G401.6 (cell line): Measurements from ENCODE around the gene HYAL4.
A peak's percentile ranks its signal among the peaks of the same experiment; 100 is the strongest.
"Not testable (repeated sequence)": the region's sequence is repeated elsewhere in the genome, so short reads cannot be mapped to it uniquely, and the experiment has no call there.

Source experiments
- FAIRE-seq: peaks from 2 replicates; lab custom pipeline; 2012; peaks lifted over from hg19 to GRCh38; lab: Jason Lieb, UNC

HYAL4 gene, protein sequence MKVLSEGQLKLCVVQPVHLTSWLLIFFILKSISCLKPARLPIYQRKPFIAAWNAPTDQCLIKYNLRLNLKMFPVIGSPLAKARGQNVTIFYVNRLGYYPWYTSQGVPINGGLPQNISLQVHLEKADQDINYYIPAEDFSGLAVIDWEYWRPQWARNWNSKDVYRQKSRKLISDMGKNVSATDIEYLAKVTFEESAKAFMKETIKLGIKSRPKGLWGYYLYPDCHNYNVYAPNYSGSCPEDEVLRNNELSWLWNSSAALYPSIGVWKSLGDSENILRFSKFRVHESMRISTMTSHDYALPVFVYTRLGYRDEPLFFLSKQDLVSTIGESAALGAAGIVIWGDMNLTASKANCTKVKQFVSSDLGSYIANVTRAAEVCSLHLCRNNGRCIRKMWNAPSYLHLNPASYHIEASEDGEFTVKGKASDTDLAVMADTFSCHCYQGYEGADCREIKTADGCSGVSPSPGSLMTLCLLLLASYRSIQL

DNA sequence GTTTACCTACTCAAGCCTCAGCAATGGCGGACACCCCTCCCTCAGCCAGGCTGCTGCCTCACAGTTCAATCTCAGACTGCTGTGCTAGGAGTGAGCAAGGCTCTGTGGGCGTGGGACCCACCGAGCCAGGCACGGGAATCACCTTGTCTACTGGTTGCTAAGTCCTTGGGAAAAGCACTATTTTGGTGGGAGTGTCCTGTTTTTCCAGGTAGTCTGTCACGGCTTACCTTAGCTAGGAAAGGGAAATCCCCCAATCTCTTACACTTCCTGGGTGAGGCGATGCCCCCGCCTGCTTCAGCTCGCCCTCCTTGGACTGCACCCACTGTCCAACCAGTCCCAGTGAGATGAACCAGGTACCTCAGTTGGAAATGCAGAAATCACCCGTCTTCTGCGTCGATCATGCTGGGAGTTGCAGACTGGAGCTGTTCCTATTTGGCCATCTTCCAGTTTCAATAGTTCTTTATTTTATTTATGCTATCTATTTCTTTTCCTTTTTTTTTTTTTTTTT, at the start of gene HYAL4:
TSS of gene HYAL4 (plus strand) at position 458 of the 508 bp plus-strand sequence. CDS start 23,105 bp downstream, outside the sequence.
- no peak for FAIRE-seq

DNA sequence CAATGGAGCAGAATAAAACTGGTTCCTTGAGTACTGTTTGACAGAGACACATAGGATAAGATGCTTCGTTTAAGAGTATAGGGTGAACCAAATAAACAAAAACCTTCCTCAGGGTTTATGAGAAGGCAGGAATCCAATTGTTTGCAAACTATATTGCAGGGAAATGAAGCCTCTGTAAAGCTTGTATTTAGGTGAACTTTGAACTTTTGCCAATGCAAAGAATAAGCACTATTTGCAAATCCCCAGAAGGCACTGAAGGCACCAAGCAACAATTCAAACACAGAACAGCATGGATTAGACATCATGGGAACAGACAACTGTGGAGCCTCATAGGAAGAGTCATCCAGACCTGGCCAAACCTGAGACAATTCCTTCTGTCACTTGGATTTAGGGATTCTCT, 49.1 kb upstream of the HYAL4 start:
- no peak for FAIRE-seq

DNA sequence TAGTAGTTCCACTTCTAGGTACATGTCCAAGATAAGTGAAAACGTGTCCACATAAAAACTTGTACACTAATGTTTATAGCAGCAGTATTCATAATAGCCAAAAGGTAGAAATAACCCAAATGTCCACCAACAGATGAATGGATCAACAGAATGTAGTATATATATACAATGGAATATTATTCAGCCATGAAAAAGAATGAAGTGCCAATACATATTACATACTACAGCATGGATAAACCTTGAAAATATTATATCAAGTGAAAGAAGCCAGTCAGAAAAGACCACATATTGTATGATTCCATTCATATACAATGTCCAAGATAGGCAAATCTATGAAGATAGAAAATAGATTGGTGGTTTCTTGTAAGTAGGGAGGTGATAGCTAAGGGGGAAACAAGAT, 48.4 kb upstream of the HYAL4 start:
- FAIRE-seq, result no peak

DNA sequence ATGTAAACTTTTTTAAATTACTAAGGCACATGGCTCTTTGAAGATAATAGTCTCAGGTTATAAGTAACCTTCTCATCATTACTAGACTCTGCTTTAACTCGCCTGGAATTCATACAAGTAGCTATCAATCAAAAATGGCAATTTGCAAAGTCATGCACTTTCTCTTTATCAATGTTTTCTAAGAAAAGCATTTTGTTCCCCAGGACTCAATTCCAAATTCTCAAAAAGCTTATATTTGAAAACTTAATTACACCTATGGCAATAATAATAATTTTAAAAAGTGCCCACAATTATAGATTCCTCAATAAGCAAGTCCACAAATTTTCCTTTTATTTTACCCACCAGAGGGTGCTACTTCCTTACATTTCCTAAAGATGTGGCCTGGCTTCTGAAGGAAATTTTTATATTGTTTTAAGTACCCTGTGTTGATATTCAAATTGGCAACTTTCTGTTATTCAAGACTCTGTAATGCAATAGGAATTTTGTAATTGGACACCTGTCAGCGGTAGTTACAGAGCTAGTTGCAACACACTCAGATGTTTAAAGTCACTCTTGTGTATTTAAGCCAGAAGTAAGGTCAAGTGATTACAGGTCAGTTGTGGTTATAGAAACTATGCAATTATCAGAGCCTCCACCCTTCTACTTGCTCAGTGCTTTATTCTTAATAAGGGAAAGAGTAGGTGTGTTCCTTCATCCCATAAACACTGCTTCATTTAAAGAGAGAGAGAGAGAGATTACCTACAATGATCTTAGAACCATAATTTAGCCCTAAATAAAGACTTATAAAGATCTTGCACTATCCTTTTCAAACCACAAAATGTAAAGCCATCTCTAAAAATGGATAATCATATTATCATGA, 47.1 kb upstream of the HYAL4 start:
- FAIRE-seq, result peak; percentile 89

DNA sequence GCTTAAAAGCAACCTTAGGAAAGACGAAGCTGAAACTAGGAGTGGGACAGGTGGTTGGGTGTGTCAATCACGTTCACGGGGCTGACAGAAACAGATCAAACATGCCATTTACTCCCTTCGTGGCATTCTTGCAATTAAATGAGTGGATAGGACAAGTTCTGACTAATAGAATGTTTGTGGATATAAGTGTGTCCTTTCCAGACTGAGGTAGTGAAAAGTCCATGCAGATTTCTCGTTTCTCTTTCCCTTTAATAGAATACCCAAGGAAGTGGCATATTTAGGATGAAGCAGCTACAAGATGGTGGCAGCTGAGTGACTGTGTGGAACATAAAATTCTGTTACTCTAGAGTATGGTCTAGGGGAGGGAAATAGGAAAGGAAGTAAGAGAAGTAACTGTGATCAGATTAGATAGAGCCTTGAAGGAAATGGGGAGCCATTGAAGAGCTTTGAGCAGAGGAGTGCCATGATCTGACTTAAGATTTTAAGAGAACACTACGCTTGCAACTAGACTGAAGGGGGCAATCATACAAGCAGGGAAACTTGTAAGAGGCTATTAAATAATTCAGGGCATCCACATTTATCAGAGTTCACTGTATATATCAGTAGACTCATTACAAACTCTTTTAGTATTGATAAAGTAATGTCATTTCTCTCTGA, 46.3 kb upstream of the HYAL4 start:
- no peak for FAIRE-seq

DNA sequence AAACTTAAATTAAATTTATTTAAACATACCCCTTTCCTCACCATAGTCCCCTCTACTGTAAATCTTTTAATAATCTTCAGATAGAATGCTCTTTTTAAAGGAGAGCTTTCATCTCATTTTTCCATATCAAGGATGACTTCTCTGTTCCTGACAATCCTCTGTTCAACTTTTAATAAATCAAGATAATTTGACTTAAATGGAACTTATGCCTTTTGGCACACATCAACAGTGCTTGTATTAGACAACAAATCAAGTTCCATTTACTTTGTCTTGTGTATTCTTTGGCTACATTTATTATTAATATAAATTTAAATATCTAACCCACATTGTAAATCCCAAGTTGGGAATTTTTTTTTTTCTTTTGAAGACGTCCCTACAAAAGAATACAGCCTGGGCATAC, 42.7 kb upstream of the HYAL4 start:
- no peak for FAIRE-seq

DNA sequence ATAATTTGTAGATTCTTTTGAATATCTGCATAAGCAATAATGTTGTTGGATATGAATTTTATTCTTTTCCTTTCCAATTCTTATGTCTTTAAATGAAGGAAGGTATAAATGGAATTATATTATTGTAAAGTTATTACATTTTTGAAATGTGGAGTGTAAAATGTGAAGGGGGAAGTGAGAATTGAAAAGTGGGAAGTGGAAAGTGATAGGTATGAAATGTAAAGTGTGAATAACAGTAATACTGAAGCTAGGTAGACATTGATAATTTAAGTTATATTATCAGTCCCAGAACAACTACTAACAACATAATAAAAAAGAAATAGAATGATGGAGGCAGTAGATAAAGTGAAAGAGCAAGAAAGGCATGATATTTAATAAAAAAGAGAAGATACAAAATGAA, 39.7 kb upstream of the HYAL4 start:
- FAIRE-seq, result no peak

DNA sequence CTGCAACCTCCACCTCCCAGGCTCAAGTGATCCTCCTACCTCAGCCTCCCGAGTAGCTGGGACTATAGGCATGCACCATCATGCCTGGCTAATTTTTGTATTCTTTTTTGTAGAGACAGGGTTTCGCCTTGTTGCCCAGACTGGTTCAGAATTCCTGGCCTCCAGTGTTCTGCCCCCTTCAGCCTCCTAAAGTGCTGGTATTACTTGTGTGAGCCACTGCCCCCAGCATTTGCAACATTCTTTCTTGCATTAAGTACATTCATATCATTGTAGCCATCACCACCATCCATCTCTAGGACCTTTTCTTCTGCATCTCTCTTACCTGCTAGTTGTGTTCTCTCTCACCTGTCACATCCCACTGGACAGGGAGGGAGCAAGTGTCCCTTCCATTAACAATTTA, 35.5 kb upstream of the HYAL4 start:
- FAIRE-seq, result no peak

DNA sequence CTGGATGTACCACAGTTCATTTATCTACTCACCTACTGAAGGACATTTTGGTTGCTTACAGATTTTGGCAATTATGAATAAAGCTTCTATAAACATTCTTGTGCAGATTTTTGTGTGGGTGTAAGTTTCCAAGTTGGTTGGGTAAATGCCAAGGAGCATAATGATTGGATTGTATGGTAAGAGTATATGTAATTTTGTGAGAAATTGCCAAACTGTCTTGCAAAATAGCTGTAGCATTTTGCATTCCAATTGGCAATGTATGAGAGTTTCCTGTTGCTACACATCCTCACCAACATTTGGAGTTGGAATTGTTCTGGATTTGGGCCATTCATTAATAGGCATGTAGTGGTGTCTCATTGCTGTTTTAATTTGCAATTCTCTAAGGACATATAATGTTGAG, 33.9 kb upstream of the HYAL4 start:
- FAIRE-seq, result no peak

DNA sequence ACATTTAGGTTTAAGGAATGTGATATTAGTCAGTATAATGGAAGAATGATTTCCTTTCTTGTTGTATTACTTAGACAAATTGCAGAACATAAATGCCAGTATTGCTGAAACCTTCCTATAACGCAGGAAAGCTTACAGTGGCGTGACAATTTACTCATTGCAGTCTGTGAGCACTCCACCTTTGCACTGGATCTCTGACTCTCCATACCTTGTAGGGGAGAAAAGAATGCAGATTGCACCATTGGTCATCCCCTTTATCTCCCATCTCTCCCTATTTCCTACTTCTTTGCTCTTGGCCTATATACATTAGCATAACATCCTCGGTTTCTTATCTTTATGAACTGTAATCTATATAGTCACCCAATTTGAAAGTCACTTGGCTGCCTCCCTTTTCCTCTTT, 28.1 kb upstream of the HYAL4 start:
- no peak for FAIRE-seq

DNA sequence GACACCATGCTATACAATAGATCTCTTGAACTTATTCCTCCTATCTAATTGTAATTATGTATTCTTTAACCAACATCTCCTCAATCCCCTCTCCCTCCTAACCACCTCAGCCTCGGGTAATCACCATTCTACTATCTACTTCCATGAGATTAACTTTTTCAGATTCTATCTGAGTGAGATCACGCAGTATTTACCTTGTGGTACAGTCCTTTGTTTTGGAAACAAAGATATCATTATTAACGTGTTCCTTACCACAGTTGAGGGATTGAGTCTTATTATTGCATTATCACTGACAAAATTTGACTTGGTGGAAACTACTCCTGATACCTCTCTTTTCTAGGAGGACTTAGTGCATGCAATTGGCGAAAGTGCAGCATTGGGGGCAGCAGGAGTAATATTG, 26.0 kb upstream of the HYAL4 start:
- no peak for FAIRE-seq

DNA sequence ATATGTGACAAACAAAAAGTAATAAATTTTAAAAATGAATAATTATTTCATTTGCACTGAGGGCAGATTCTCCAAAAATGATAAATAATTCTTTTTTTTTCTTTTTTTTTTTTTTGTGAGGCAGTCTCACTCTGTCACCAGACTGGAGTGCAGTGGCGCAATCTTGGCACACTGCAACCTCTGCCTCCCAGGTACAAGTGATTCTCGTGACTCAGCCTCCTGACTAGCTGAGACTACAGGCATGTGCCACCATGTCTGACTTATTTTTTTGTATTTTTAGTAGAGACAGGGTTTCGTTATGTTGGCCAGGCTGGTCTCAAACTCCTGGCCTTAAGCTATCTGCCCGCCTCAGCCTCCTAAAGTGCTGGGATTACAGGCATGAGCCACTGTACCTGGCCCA, 25.2 kb upstream of the HYAL4 start:
- FAIRE-seq, result not testable (repeated sequence)

DNA sequence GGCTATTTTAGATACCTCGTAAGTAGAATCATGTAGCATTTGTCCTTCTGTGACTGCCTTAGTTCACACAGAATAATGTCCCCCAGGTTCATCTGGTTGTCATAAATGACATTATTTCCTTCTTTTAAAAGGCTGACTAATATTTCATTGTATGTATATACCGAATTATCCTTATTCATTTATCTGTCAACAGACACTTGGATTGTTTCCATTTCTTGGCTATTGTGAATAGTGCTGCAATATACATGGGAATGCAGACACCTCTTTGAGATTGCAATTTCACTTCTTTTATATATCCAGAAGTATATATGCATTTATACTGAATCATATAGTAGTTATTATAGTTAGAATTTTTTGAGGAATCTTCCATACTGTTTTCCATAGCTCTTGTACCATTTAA, 24.1 kb upstream of the HYAL4 start:
- no peak for FAIRE-seq

DNA sequence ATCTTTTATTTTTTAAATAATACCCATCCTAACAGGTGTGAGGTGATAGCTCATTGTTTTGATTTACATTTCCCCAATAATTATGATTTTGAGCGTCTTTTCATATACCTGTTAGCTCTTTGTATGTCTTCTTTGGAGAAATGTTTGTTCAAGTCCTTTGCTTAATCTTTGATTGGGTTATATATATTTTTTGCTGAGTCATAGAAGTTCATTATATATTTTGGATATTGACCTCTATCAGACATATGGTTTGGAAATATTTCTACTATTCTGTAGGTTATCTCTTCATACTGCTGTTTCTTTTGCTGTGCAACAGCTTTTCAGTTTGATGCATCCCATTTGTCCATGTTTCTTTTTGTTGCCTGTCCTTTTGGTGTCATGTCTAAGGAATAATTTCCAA, 23.6 kb upstream of the HYAL4 start:
- no peak for FAIRE-seq

DNA sequence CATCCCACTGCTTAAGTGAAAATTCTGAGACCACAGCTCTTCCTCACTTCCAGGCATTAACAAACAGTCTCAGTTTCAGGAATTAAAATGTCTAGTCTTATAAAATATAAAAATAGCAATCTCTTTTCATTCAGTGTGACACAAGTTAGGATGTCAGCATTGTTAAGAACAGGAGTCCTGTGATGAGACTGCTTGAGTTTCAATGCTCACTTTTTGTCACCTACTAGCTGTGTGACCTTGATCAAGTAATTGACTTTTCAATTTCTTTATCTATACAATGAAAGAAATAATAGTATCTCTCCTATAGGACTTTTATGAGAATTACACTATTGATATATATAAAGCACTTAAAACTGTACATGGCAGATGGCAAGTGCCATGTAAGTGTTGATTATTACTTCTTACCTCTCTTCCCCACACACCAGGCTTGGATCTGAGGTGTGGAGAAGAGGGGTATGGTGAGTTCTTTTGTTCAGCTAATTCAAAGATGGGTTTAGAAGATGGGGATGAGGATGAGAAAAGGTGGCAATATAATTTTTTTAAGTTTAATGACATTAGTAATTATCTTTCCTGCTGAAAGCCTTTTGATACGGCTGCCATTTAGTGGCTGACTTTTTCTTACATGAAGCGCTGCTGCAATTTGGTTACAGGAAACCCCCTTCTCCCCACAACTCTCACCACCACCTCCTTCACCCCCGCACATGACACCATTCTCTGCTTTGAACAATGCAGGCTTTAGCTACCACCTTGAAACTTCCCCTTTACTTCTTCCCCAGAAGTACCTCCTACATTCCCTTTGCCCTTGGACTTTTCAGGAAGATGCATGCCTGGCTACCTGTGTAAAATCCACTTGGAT, 20.8 kb upstream of the HYAL4 start:
- FAIRE-seq, result no peak

DNA sequence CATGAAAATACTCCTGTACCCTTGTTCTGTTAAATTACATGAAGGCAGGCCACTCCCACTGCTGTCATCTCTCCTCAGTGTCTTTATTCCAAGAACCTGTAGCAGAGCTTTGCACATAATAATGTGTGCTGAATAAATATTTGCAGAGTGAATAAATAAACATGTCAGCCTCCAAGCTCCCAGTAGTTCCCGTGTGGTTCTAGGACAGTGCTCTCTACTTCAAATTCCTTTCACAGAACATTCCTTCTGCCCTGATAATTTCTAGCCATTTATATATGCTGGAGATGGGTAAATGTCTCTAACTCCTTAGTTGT, 20.3 kb upstream of the HYAL4 start:
- no peak for FAIRE-seq

DNA sequence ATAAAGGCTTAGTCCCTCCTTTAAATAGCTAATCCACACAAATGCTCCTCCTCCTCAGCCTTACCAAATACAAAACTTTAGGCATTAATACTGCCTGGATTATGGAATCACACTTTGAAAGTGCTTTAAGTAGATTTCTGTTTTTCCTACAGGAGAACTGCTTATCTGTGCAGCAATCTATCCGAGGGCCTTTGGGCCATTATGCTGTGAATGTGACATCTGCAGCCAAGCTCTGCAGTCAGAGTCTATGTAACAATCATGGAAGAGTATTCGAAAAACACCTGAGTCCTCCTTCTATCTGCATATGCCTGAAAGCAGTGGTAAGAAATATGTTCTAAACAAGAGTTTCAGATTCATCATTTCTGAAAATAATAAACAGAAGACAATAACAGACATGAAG, 16.2 kb upstream of the HYAL4 start:
- no peak for FAIRE-seq

DNA sequence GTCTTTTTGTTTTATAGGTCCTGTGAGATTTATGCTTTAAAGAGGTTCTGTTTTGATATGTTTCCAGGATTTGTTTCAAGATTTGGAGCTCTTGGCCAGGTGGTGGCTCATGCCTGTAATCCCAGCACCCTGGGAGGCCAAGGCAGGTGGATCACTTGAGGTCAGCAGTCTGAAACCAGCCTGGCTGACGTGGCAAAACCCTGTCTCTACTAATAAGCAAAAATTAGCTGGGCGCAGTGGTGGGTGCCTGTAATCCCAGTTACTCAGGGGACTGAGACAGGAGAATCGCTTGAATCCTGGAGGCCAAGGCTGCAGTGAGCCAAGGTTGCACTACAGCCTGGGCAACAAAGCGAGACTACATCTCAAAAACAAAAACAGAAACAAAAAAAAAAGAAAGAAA, 8.3 kb upstream of the HYAL4 start:
- FAIRE-seq, result no peak

DNA sequence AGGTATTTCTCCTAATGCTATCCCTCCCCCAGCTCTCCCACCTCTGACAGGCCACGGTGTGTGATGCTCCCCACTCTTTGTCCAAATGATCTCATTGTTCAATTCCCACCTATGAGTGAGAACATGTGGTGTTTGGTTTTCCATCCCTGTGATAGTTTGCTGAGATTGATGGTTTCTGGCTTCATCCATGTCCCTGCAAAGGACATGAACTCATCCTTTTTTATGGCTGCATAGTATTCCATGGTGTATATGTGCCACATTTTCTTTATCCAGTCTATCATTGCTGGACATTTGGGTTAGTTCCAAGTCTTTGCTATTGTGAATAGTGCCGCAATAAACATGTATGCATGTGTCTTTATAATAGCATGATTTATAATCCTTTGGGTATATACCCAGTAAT, 5.9 kb upstream of the HYAL4 start:
- not testable (repeated sequence) for FAIRE-seq

DNA sequence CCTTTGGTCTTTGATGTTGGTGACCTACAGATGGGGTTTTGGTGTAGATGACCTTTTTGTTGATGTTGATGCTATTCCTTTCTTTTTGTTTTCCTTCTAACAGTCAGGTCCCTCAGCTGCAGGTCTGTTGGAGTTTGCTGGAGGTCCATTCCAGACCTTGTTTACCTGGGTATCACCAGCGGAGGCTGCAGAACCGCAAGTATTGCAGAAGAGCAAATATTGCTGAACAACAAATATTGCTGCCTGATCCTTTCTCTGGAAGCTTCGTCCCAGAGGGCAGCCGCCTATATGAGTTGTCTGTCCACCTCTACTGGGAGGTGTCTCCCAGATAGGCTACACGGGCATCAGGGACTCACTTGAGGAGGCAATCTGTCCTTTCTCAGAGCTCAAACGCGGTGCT, 827 bp upstream of the HYAL4 start:
- not testable (repeated sequence) for FAIRE-seq

DNA sequence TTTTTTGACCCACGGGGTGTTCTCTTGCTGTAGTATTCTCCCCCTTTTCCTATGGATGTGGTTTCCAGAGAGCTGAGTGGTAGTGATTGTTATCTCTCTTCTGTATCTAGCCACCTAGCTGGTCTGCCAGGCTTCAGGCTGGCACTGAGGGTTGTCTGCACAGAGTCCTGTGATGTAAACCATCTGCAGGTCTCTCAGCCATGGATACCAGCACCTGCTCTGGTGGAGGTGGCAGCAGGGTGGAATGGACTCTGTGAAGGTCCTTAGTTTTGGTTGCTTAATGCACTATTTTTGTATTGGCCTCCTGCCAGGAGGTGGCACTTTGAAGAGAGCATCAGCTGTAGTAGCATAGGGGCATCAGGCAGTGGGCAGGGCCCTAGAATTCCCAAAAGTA, 851 bp downstream of the HYAL4 start:
- no peak for FAIRE-seq
